Stimulated activated CD4-positive, alpha-beta T cell treated with anti-CD3 and anti-CD28 coated beads, Interleukin-1b, Interleukin-23, amount 100 ng/mL, for 4 hours (primary cell): Measurements from ENCODE around the gene GPX1.
"Not testable (repeated sequence)": the region's sequence is repeated elsewhere in the genome, so short reads cannot be mapped to it uniquely, and the experiment has no call there.

ENCODE experiments used
- DNase-seq, 2 donors: peaks; one replicate each; pipeline ENCODE4 v3.0.0-alpha.2; 2020; ENCODE audit warnings: low read depth in 2 of 2

The GPX1 gene

DNA sequence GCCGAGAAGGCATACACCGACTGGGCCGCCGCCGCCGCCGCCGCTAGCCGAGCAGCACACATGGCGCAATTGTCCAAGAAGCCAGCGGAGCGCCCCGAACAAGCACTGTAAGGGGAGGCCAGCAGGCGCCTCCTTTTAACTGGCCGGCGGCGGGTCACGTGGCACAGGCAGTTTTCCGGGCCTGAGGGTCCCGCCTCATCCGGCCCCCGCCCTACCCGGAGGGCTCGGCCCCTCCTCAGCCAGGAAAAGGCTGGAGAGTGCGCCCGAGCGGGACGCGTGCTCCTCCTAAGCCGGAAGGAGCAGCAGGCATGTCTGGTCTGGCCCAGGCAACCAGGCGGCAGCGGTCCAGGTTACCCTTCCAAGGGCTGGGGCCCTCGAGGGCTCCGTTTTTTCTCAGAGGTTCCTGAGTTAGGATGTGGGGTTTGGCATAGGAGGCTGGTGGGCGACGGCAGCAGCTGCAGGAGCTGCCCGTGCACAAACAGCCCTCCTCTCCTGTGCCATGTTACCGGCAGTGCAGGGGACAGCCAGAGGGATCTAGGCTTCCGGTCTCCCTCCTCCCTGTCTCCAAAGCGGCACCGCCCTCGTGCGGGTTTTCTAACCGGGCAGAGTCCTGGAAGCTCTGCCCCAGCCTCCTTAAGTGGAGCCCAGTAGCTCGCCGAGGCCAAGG is at the start of gene GPX1:
Gene GPX1 (minus strand): TSS at position 137 of the 667 bp plus-strand sequence. CDS start 75 bp downstream, at position 62.
- DNase-seq: peak; percentile 46 to 76

DNA sequence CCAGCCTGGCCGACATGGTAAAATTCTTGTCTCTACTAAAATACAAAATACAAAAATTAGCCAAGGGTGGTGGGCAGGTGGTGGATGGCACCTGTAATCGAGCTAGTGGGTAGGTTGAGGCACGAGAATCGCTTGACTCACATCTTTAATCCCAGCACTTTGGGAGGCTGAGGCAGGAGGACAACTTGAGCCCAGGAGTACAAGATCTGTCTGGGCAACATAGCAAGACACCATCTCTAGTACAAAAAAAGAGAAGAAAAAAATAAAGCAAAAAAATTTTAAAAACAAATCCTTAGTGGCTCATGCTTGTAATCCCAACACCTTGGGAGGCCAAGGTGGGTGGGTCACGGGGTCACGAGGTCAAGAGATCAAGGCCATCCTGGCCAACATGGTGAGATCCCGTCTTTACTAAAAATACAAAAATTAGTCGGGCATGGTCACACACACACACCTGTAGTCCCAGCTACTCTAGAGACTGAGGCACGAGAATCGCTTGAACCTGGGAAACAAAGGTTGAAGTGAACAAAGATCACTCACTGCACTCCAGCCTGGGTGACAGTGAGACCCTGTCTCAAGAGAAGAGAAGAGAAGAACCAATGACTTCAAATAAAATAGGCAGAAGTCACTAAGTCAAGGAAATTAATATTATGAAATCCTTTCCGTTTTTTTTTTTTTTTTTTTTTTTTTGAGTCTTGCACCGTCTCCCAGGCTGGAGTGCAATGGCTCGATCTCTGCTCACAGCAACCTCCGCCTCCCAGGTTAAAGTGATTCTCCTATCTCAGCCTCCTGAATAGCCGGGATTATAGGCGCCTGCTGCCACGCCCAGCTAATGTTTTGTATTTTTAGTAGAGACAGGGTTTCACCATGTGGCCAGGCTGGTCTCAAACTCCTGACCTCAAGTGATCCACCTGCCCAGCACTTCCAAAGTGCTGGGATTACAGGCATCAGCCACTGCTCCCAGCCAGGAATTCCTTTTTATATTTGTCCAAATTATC is 48.7 kb upstream of the GPX1 start:
- DNase-seq: no peak

DNA sequence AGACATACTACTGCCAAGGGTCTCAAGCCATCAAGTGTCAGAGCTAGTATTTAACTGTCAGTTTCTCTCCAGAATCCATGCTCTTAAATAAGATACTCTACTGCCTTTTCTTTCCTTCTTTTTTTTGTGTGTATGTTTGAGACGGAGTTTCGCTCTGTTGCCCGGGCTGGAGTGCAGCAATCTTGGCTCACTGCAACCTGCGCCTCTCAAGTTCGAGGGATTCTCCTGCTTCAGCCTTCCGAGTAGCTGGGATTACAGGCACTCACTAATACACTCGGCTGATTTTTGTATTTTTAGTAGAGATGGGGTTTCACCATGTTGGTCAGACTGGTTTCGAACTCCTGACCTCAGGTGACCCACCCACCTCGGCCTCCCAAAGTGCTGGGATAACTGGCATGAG is 47.4 kb upstream of the GPX1 start:
- not testable (repeated sequence) for DNase-seq

DNA sequence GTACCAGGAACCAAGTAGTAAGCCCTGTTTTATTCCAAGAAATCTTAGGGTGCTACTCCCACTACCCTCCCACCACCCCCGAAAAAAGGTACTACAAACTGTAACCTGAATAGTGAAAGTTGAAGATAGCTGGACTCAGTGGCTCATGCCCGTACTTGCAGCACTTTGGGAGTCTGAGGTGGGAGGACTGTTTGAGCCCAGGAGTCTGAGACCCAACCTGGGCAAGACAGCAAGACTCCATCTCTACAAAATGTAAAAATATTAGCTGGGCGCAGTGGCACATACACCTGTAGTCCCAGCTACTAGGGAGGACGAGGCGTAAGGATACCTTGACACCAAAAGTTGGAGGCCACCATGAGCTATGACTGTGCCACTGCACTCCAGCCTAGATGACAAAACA is 45.7 kb upstream of the GPX1 start:
- DNase-seq: no peak

DNA sequence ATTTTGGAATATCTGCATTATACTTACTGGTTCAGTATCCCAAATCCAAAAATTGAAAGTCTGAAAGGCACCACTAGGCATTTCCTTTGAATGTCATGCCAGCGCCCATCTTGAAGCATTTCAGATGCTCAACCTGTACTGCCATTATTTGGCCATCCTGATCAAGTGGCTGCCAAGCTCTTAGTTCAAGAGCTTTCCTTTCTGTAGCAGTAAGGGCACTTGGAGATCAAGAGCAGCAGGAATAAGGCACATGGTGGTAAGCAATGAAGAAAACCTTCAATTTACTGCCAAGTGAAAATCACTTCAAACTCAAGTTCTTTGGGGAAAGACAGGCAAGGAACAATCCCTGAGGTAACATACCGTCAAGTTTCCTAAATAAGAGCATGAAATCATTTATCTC is 43.6 kb upstream of the GPX1 start:
- no peak for DNase-seq

DNA sequence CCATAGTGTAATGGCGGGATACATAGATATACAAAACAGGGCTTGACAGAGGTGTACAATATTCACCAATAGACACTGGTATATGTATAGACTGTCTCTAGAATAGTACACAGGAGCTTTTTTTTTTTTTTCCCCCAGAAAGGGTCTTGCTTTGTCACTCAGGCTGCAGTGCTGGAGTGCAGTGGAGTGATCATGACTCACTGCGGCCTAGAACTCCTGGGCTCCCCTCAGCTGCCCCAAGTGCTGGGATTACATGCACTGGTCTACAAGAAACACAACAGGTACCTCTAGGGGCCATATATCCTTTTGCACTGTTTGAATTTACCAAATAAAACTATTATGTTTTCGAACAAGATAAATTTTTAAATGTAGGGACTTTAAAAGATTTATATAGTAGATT is 41.3 kb upstream of the GPX1 start:
- no peak for DNase-seq

DNA sequence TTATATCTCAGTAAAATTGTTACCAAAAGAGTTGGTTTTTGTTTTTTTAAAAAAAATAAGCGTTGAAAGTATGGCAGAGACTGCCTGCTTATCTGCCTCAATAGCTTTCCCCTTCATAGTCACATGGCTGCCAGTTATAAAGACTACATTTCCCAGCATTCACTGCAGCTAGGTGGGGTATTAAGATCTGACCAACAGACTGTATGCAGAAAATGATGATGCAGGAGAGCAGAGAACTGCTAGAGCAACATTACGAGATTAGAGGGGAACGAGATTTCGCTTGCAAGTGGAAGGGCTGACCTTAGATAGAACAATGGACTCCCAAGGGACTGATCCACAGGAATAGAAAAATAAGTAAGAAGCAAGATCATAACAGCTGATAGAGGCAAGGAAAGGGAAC is 39.3 kb upstream of the GPX1 start:
- no peak for DNase-seq

DNA sequence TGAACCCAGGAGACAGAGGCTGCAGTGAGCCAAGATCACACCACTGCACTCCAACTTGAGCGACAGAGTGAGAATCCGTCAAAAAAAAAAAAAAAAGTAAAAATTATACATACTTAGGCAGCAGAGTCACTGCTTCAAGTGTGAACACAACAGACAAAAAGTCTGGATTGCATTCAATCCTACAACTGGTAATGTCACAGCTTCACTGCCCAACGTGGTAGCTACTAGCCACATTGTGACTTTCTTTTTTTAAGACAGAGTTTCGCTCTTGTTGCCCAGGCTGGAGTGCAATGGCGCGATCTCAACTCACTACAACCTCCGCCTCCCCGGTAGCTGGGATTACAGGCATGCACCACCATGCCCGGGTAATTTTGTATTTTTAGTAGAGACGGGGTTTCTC is 33.2 kb upstream of the GPX1 start:
- not testable (repeated sequence) for DNase-seq

DNA sequence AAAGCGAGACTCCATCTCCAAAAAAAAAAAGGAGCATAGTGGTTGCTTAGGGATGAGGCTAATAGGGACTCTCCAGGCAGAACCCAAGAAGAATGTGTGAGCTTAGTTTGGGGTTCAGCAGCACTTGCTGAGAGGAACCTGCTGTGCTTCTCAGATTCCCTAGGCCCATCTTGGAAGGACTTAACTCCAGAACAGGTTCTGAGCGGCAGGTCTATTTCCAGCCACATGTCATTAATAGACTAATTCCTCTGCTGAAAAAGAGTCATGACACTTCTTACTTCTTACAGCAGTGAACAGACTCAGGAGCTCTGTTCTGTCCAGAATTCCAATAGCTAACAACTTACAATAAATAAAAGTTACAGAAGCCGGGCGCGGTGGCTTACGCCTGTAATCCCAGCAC is 31.1 kb upstream of the GPX1 start:
- DNase-seq: no peak

DNA sequence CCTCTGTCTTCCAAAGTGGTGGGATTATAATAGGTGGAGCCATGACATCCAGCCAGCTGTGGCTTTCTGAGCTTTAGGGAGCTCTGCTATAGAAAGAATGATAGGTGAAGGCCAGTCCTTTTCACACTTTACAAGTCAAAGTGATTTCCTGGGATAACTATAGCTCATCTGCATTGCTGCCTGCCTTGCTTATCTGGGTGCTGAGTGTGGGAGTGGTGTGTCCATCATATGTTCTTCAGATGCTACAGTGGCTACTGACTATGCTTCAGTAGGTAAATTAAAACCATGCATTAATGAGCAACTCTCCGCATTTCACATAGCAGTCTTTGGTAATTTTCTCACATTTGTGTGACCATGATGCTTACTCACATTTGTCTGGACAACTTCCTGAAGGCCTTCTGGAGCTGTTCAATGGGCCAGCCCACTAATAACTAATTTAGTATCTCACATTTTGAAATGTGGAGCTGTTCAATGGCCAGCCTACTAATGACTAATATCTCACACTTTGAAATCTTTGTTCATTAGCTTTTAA is 30.2 kb upstream of the GPX1 start:
- no peak for DNase-seq

DNA sequence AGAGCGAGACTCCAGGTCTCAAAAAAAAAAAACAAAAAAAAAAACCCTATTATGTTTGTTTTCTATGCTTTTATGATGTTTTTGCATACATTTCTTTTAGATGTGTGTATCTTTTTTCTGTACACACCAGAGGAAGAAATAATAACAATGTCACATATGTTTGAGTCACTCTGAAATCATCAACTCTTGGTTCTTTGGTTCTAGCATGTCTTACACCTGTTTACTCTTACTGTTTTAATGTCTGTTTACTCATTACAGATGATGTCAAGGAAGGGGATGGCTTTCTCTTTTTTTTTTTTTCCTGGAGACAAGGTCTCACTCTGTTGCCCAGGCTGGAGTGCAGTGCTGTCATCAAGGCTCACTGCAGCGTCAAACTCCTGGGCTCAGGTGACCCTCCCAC is 29.6 kb upstream of the GPX1 start:
- no peak for DNase-seq

DNA sequence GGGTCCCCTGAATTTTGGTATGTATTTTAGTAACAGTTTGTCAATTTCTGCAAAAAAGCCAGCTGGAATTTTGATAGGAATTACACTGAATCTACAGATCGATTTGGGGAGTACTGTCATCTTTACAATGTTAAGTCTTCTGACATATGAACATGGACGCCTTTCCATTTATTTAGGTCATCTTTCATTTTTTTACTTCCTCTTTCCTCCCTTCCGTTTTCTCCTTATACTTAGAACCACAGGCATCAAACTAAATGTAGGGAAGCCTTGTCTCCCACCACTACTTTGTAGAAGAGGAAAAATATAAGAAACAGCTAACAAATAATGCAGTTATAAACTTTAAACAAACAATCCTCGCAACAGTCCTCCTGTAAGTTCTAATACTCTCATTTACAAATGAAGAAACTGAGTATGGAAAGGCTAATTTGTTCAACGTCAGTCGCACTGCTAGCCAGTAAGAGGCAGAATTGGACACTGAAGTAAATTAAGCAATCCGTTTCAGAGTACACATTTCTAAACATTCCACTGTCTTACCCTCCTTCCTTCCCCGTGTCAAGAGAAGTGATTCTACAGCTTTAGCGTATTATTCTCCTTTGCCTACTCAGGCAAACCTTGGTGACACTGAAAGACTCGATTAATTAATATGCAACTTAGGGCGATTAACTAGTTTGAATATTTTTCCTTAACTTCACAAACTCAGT is 28.1 kb upstream of the GPX1 start:
- no peak for DNase-seq

DNA sequence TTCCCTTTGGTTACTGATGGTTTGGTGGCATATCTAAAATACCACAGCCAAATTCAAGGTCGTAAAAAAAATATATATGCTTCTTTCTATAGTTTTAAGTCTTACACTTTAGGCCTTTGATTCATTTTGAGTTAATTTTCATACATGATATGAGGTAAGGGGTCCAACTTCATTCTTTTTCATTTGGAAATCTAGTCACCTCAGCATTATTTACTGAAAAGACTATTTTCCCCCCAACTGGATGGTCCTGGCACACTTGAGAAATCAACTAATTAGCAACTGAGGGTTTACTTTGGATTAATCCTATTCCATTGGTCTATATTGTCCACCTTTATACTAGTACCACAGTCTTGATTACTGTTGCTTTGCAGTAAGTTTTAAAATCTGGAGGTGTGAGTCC is 27.5 kb upstream of the GPX1 start:
- no peak for DNase-seq

DNA sequence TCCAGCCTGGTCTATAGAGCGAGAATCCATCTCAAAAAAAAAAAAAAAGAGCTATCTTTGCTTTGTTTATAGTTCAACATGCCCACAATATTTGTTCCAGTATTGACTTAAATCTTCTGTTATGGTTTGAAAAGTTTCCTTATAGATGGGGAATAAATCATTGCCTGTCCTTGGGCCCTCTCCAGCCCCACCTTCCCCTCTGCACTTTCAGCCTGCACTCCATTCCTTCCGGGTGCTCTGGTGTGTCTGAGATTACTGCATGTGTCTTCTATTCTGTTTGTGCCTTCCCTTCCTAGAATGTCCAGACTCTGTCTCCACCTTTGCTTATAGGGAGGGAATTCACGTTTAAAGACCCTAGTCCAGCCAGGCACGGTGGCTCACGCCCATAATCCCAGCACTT is 25.2 kb upstream of the GPX1 start:
- no peak for DNase-seq

DNA sequence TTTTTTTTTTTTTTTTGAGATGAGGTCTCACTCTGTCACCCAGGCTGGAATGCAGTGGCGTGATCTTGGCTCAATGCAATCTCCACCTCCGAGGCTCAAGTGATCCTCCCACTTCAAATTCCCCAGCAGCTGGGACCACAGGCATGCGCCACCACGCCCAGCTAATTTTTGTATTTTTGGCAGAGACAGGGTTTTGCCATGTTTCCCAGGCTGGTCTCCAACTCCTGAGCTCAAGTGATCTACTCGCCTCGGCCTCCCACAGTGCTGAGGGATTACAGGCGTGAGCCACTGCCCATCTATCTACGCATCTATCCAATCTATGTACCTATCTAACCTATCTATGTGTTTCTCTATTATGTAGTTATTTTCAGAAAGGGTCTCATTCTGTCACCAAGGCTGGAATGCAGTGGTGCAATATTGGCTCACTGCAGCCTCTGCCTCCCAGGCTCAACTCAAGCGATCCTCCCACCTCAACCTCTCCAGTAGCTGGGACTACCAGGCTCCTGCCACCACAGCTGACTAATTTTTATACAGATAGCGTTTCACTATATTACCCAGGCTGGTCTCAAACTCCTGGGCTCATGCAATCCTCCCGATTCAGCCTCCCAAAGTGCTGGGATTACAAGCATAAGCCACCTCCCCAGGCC is 20.2 kb upstream of the GPX1 start:
- DNase-seq: no peak

DNA sequence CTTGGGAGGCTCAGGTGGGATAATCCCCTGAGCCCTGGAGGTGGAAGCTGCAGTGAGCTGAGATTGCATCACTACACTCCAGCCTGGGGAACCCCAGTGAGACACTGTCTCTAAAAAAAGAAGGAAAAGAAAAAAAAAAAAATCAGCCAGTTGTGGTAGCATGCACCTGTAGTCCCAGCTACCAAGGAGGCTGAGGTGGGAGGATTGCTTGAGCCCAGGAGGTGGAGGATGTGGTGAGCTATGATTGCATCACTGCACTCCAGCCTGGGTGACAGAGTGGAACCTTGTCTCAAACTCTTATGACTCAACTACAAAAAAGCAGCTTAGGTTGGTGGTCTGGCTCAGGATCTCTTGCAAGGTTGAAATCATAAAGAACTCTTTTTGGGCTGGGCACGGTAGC is 19.3 kb upstream of the GPX1 start:
- DNase-seq: peak; percentile 7 to 46

DNA sequence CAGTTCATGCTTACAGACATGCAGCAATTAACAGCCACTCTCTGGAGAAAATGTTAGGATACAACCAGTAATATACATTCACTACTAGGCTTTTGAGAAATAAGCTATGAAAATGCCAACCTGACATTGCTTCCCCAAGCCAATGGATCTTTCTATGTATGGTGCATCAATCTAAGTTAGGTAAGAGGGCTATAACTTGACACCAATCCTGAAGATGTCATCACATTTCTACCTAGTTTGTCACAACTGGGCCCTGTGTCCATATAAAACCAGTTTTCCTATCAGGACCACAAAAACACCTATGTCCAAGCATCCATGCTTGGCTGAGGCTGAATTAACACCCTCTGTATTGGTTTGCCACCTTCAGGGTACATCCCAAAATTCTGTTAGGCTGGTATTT is 13.8 kb upstream of the GPX1 start:
- no peak for DNase-seq

DNA sequence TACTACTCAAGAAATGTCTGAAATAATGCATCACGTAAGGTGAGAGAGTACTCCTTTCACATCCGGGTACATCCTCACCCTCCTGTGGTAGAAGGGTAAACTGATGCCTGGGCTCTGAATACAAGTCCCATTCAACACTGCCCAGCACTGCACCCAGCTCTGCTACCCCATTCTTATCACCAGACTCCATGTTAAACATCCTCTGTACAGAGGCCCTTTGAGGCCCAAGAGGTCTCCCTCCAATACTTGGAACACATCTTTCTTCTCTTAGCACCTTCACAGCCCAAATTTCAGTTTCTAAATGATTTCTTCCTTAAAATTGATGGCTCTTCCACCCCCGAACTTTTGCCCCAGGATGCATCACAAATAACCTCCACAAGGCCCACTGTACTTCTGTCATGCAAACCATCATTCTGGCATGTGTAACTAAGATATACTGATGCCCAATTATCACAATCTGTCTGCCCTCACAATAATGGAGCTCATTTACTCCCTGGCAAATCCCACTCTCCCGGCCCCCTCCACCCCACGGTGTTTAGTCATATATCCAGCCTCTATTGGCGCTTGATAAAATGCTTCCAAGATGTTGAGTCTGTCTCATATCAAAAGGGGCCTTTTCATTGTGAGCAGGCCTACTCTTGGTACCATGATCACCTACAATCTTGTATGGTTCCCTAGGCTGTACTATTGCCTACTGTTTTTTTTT is 12.6 kb upstream of the GPX1 start:
- no peak for DNase-seq

DNA sequence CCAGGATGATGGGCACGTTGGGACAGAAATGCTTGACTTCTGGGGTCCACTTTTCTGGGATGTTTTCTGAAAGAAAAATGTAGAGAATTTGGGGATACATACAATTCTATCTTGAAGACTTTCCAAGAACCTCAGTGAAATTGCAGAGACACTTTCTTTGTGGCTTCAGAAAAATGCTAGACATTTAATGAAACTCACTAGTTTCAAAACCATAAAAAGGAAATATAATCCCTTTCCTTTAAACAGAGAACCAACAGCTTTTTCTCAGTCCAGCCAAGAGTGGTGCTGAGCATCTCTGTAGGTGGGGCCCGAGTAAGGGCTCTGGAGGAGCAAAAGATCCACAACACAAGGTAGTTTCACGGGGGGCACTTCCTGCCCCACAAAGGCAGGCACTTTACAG is 4.4 kb upstream of the GPX1 start:
- DNase-seq: no peak

DNA sequence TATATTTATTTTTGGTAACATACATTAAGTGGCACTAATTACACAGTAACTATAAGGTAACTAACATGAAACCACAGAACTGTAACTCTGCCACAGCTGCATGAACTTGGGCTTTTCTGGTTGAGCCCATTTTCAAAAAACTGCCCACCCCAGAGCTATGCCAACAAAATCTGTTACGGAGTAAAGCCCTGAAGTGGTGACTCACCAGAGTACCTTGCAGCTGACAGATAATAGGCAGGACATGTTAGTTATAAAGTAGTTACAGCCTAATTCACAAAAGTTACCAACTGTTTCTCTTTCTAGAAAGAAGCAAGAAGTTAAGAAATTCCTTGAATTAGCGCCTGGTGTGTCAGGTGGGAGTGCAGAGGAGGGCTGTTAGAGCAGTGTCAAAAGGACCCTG is 1.5 kb upstream of the GPX1 start:
- DNase-seq: no peak

DNA sequence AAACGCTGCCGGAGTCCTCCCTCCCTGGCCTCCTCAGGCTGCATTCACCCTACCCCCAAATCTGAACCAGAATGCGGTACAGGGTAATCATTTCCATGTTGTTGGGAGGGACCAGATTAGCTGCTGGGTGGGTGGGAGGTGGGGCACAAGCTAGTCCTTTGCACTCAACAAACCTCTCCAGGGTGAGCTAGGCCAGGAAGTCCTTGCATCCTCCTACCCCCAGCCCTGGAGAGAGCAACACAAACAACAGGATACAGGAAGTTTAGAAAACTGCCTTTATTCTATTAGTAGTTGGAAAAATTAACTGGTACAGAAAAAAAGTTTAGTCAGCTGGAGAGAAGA is 702 bp upstream of the GPX1 start:
- DNase-seq: no peak
